HepG2 (cell line): Measurements from ENCODE around the gene FPGS. TPM values are rescaled to one million over a fixed set of nuclear protein-coding genes. Genes with fewer than 3 reads are reported as not detected.

ENCODE experiments used
- CENPX ChIP-seq: sonication (generic); formaldehyde crosslinking; IDR thresholded peaks from 2 replicates; pipeline ENCODE4 v1.9.0; 2021; ENCODE audit warnings: mild to moderate bottlenecking, missing genetic modification reagents, moderate library complexity
- polyA plus RNA-seq, 8 experiments: library from polyadenylated mRNA; depleted of rRNA in 3 of 8; stranded (reverse) in 7 of 8; unstranded in 1 of 8; fragments of >200 nt; fragmentation: Illumina TruSeq in 4 of 8; extraction: Trizol in 4 of 8; gene quantifications; 2 replicates each; pipeline versions ENCODE4 v1.2.1 to v1.2.3, GENCODE V29; 2011 to 2016; ENCODE audit warnings: low read depth in 4 of 8, missing spikeins in 1 of 8, mixed read lengths in 1 of 8; ENCODE audit not compliant: insufficient read depth in 1 of 8
- total RNA-seq, 5 experiments: library from RNA; depleted of rRNA; stranded (reverse); fragments of >200 nt; fragmentation: Illumina TruSeq; extraction: Trizol; gene quantifications; 2 replicates each; pipeline ENCODE4 v1.2.3, GENCODE V29; 2016; ENCODE audit warnings: low read depth in 1 of 5
- TF ChIP-seq, protein P1 (sequence below): sonication (generic); formaldehyde crosslinking; IDR thresholded peaks from 2 replicates; pipeline ENCODE4 v1.4.0; 2020; ENCODE audit warnings: missing genetic modification reagents, borderline replicate concordance
- TF ChIP-seq, protein P2 (sequence below): sonication (generic); formaldehyde crosslinking; IDR thresholded peaks from 2 replicates; pipeline ENCODE4 v1.8.1; 2023; ENCODE audit warnings: mild to moderate bottlenecking, missing genetic modification reagents
- TF ChIP-seq, protein P3 (sequence below): sonication (generic); formaldehyde crosslinking; IDR thresholded peaks from 2 replicates; pipeline ENCODE4 v1.5.0; 2020; ENCODE audit warnings: mild to moderate bottlenecking, missing genetic modification reagents
- TF ChIP-seq, protein P4 (sequence below): sonication (generic); formaldehyde crosslinking; IDR thresholded peaks from 2 replicates; pipeline ENCODE4 v1.4.0; 2020; ENCODE audit warnings: missing genetic modification reagents

FPGS gene
- total and polyA plus RNA-seq, 2 of the 13 experiments (the other 11 are each of a cell fraction or from before 2014, with no cell fraction given), result 35.6 to 36.8 TPM

DNA sequence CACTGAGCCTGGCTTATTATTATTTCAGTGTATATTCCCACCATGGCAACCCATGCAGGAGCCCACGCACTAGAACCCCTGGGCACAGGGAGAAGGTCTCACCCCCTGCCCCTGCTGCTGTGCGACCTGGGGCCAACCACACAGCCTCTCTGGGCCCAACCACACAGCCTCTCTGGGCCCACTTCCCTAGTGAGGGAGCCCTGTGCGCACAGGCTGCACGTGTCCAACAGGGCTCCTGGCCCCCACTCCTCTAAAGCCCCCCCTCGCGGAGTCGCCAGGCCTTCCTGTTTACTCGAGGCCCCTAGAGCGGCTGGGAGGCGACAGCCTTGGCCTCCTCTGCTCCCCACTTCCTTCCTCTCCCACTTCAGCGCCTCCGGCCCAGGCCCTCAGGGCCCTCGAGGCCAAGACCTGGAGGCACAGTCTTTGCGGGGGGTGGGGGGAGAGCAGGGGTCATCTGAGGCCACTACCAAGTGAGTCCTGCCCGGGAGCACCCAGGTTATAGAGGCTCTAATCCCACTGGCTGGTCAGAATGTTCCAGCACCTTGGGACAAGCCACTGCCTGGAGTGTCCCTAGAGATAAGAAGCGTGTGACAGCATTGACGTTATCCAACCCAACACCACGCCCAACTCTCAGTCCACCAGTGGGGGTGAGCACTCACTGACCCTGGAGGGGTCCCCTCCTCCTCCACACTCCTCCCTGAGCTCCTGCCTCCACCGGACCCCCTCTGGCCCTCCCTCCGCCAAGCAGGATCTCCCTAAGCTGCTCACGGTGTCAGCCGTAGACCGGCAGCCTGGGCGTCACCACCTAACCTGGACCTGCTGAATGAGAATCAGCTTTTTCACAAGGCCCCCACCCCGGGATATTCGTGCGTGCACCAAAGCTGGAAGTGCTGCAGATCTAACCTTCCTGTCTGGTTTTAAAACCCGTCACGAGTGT is 59.7 kb downstream of the FPGS start (continued):
- TF ChIP-seq, protein P1, sequence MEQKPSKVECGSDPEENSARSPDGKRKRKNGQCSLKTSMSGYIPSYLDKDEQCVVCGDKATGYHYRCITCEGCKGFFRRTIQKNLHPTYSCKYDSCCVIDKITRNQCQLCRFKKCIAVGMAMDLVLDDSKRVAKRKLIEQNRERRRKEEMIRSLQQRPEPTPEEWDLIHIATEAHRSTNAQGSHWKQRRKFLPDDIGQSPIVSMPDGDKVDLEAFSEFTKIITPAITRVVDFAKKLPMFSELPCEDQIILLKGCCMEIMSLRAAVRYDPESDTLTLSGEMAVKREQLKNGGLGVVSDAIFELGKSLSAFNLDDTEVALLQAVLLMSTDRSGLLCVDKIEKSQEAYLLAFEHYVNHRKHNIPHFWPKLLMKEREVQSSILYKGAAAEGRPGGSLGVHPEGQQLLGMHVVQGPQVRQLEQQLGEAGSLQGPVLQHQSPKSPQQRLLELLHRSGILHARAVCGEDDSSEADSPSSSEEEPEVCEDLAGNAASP (CRISPR knock-in tag), result peak; percentile 71; the same call in 1 of the 2 replicates
- TF ChIP-seq, protein P2, sequence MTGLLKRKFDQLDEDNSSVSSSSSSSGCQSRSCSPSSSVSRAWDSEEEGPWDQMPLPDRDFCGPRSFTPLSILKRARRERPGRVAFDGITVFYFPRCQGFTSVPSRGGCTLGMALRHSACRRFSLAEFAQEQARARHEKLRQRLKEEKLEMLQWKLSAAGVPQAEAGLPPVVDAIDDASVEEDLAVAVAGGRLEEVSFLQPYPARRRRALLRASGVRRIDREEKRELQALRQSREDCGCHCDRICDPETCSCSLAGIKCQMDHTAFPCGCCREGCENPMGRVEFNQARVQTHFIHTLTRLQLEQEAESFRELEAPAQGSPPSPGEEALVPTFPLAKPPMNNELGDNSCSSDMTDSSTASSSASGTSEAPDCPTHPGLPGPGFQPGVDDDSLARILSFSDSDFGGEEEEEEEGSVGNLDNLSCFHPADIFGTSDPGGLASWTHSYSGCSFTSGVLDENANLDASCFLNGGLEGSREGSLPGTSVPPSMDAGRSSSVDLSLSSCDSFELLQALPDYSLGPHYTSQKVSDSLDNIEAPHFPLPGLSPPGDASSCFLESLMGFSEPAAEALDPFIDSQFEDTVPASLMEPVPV (CRISPR knock-in tag), result no peak
- TF ChIP-seq CENPX, result no peak
- TF ChIP-seq, protein P3, sequence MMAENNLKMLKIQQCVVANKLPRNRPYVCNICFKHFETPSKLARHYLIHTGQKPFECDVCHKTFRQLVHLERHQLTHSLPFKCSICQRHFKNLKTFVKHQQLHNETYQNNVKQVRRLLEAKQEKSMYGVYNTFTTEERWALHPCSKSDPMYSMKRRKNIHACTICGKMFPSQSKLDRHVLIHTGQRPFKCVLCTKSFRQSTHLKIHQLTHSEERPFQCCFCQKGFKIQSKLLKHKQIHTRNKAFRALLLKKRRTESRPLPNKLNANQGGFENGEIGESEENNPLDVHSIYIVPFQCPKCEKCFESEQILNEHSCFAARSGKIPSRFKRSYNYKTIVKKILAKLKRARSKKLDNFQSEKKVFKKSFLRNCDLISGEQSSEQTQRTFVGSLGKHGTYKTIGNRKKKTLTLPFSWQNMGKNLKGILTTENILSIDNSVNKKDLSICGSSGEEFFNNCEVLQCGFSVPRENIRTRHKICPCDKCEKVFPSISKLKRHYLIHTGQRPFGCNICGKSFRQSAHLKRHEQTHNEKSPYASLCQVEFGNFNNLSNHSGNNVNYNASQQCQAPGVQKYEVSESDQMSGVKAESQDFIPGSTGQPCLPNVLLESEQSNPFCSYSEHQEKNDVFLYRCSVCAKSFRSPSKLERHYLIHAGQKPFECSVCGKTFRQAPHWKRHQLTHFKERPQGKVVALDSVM, result 0 out of 2 replicates have a peak, but pooled peaks have one; percentile 38
- TF ChIP-seq, protein P4, sequence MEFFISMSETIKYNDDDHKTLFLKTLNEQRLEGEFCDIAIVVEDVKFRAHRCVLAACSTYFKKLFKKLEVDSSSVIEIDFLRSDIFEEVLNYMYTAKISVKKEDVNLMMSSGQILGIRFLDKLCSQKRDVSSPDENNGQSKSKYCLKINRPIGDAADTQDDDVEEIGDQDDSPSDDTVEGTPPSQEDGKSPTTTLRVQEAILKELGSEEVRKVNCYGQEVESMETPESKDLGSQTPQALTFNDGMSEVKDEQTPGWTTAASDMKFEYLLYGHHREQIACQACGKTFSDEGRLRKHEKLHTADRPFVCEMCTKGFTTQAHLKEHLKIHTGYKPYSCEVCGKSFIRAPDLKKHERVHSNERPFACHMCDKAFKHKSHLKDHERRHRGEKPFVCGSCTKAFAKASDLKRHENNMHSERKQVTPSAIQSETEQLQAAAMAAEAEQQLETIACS (CRISPR knock-in tag), result no peak
